H1 (cell line): Measurements from ENCODE around the gene ALOX5AP. TPM values are rescaled to one million over a fixed set of nuclear protein-coding genes. Genes with fewer than 3 reads are reported as not detected.

Experiments
- CTCF ChIA-PET: fragments of 300-600 bp; sonication (Branson Sonifier 250); formaldehyde crosslinking; loops from one replicate; lab custom pipeline; 2021; ENCODE audit not compliant: partially characterized antibody; lab: Charles Lee
- POLR2A ChIA-PET: fragments of 300-600 bp; sonication (Branson Sonifier 250); formaldehyde crosslinking; loops from one replicate; lab custom pipeline; 2021; ENCODE audit warnings: inconsistent platforms; ENCODE audit not compliant: partially characterized antibody; lab: Charles Lee
- DNase-seq, 2 experiments: peaks; one replicate each; pipeline versions ENCODE4 v3.0.0 to v3.0.0-alpha.2; 2010 to 2022; ENCODE audit warnings: low spot score in 2 of 2, low read depth in 1 of 2, mixed read lengths in 1 of 2
- FAIRE-seq: peaks from 2 replicates; lab custom pipeline; 2011; peaks lifted over from hg19 to GRCh38; lab: Jason Lieb, UNC
- H2AFZ ChIP-seq: 2 replicates; pipeline ENCODE4 v1.8.1; 2012; ENCODE audit warnings: low read length, inconsistent platforms
- H2AK5ac ChIP-seq: 2 replicates; pipeline ENCODE4 v1.6.1; 2013; ENCODE audit warnings: low read depth, low read length
- H2BK120ac ChIP-seq: replicated peaks from 2 replicates; pipeline ENCODE3; 2013; ENCODE audit warnings: low read depth, low read length, inconsistent platforms
- H2BK12ac ChIP-seq: 2 replicates; pipeline ENCODE4 v1.6.1; 2013; ENCODE audit warnings: low read depth, low read length
- H2BK15ac ChIP-seq: 2 replicates; pipeline ENCODE4 v1.6.1; 2013; ENCODE audit warnings: low read length
- H2BK20ac ChIP-seq: 2 replicates; pipeline ENCODE4 v1.6.1; 2013; ENCODE audit warnings: low read length
- H2BK5ac ChIP-seq: 2 replicates; pipeline ENCODE4 v1.6.1; 2013; ENCODE audit warnings: low read depth, low read length
- H3K14ac ChIP-seq: 2 replicates; pipeline ENCODE4 v1.6.1; 2013; ENCODE audit warnings: inconsistent platforms; ENCODE audit not compliant: insufficient read length
- H3K18ac ChIP-seq: 2 replicates; pipeline ENCODE4 v1.6.1; 2013; ENCODE audit warnings: low read length; ENCODE audit errors: extremely low read depth
- H3K23ac ChIP-seq: 2 replicates; pipeline ENCODE4 v1.6.1; 2013; ENCODE audit warnings: inconsistent platforms; ENCODE audit not compliant: insufficient read length
- H3K23me2 ChIP-seq: 2 replicates; pipeline ENCODE4 v1.6.1; 2013; ENCODE audit warnings: low read depth, low read length
- H3K27ac ChIP-seq: 2 replicates; pipeline ENCODE4 v1.6.1; 2011; ENCODE audit warnings: low read depth, low read length, inconsistent platforms
- H3K27me3 ChIP-seq, 4 experiments: replicated peaks in 1 of 4; 1 replicate in 1 of 4; 2 replicates in 3 of 4; pipeline versions ENCODE4 v1.6.1 to v1.8.1; 2011 to 2013; ENCODE audit warnings: low read length in 3 of 4, mild to moderate bottlenecking in 3 of 4, inconsistent platforms in 2 of 4, mixed read lengths in 2 of 4, moderate library complexity in 1 of 4; ENCODE audit not compliant: control insufficient read depth in 3 of 4, insufficient read depth in 3 of 4; ENCODE audit errors: extremely low read depth in 1 of 4
- H3K36me3 ChIP-seq, 4 experiments: 2 replicates each; pipeline versions ENCODE4 v1.6.1 to v1.8.1; 2011 to 2013; ENCODE audit warnings: mild to moderate bottlenecking in 4 of 4, low read length in 3 of 4, moderate library complexity in 2 of 4, control low read depth in 1 of 4, inconsistent platforms in 1 of 4; ENCODE audit not compliant: insufficient read depth in 4 of 4, control insufficient read depth in 2 of 4
- H3K4ac ChIP-seq: replicated peaks from 2 replicates; pipeline ENCODE3; 2013; ENCODE audit warnings: low read length, low read depth, mixed read lengths, inconsistent platforms; ENCODE audit not compliant: insufficient read length
- H3K4me1 ChIP-seq, 4 experiments: replicated peaks in 1 of 4; 1 replicate in 1 of 4; 2 replicates in 3 of 4; pipeline versions ENCODE4 v1.6.1 to v1.8.1; 2011 to 2013; ENCODE audit warnings: low read length in 3 of 4, inconsistent platforms in 2 of 4, mixed read lengths in 1 of 4; ENCODE audit not compliant: insufficient read depth in 4 of 4, control insufficient read depth in 3 of 4
- H3K4me2 ChIP-seq, 2 experiments: 2 replicates each; pipeline versions ENCODE4 v1.6.1 to v1.8.1; 2011 to 2013; ENCODE audit warnings: low read depth in 2 of 2, low read length in 2 of 2, control low read depth in 1 of 2, inconsistent platforms in 1 of 2, mild to moderate bottlenecking in 1 of 2; ENCODE audit not compliant: insufficient read depth in 1 of 2
- H3K4me3 ChIP-seq, 4 experiments: fragments of 200-600, 300-600 bp in 1 of 4; sonication (generic), shearing (Covaris generic), sonication (Bioruptor Twin) in 1 of 4; 2 replicates each; pipeline versions ENCODE4 v1.5.1 to v1.8.1; 2011 to 2016; ENCODE audit warnings: low read length in 4 of 4, low read depth in 3 of 4, control low read depth in 2 of 4, inconsistent platforms in 2 of 4, mild to moderate bottlenecking in 2 of 4, mixed read lengths in 1 of 4, moderate library complexity in 1 of 4; ENCODE audit not compliant: insufficient read depth in 2 of 4; ENCODE audit errors: extremely low read depth in 1 of 4
- H3K56ac ChIP-seq: replicated peaks from 2 replicates; pipeline ENCODE3; 2013; ENCODE audit warnings: low read depth, mild to moderate bottlenecking, mixed read lengths, low read length, inconsistent platforms; ENCODE audit not compliant: insufficient read length
- H3K79me1 ChIP-seq: 2 replicates; pipeline ENCODE4 v1.6.1; 2013; ENCODE audit warnings: low read depth, low read length, control low read depth
- H3K79me2 ChIP-seq, 2 experiments: 2 replicates each; pipeline versions ENCODE4 v1.6.1 to v1.8.1; 2012 to 2013; ENCODE audit warnings: low read length in 2 of 2, mild to moderate bottlenecking in 2 of 2, inconsistent platforms in 1 of 2; ENCODE audit not compliant: insufficient read depth in 2 of 2, control insufficient read depth in 1 of 2
- H3K9ac ChIP-seq, 4 experiments: replicated peaks in 1 of 4; 1 replicate in 1 of 4; 2 replicates in 3 of 4; pipeline versions ENCODE4 v1.6.1 to v1.8.1; 2011 to 2013; ENCODE audit warnings: low read depth in 3 of 4, low read length in 3 of 4, control low read depth in 2 of 4, mild to moderate bottlenecking in 2 of 4, moderate library complexity in 2 of 4, inconsistent platforms in 1 of 4; ENCODE audit errors: extremely low read depth in 1 of 4
- H3K9me3 ChIP-seq, 2 experiments: 2 replicates each; pipeline versions ENCODE4 v1.6.1 to v1.8.1; 2012 to 2013; ENCODE audit warnings: mild to moderate bottlenecking in 2 of 2, moderate library complexity in 2 of 2, control low read depth in 1 of 2, inconsistent platforms in 1 of 2, low read depth in 1 of 2, low read length in 1 of 2, mixed read lengths in 1 of 2; ENCODE audit not compliant: insufficient read depth in 2 of 2
- H4K20me1 ChIP-seq, 2 experiments: replicated peaks in 1 of 2; 2 replicates each; pipeline versions ENCODE3 to v1.8.1; 2011 to 2013; ENCODE audit warnings: inconsistent platforms in 2 of 2, low read length in 2 of 2, mild to moderate bottlenecking in 1 of 2; ENCODE audit not compliant: insufficient read depth in 2 of 2, control insufficient read depth in 1 of 2
- H4K5ac ChIP-seq: 2 replicates; pipeline ENCODE4 v1.6.1; 2013; ENCODE audit warnings: low read length, low read depth, mixed read lengths, inconsistent platforms; ENCODE audit not compliant: insufficient read length
- H4K8ac ChIP-seq: 2 replicates; pipeline ENCODE4 v1.8.0; 2013; ENCODE audit warnings: mild to moderate bottlenecking, moderate library complexity, low read length, inconsistent platforms; ENCODE audit not compliant: insufficient read depth; ENCODE audit errors: extremely low read depth
- H4K91ac ChIP-seq: replicated peaks from 2 replicates; pipeline ENCODE3; 2013; ENCODE audit warnings: low read length, mixed read lengths, inconsistent platforms; ENCODE audit not compliant: insufficient read length
- ASH2L ChIP-seq: fragments of 200-600, 300-600 bp; sonication (generic); IDR thresholded peaks from one replicate; pipeline ENCODE4 v1.7.1; 2017; ENCODE audit warnings: low read length
- MAFK ChIP-seq: IDR thresholded peaks from 2 replicates; pipeline ENCODE4 v1.6.1; 2012; ENCODE audit warnings: low read depth, mild to moderate bottlenecking, improper control_type of control experiment, low read length
- NRF1 ChIP-seq: IDR thresholded peaks from 2 replicates; pipeline ENCODE4 v1.6.1; 2011; ENCODE audit warnings: mild to moderate bottlenecking, low read depth, low read length, improper control_type of control experiment
- RAD21 ChIP-seq, 2 experiments: IDR thresholded peaks in 1 of 2; conservative IDR thresholded peaks in 1 of 2; 2 replicates each; pipeline ENCODE4 v1.6.1; 2011; ENCODE audit warnings: low read depth in 2 of 2, low read length in 2 of 2, improper control_type of control experiment in 1 of 2, inconsistent platforms in 1 of 2, mild to moderate bottlenecking in 1 of 2, moderate library complexity in 1 of 2
- TBP ChIP-seq: IDR thresholded peaks from 2 replicates; pipeline ENCODE4 v1.6.1; 2011; ENCODE audit warnings: low read depth, low read length, improper control_type of control experiment
- WGBS, 2 experiments: shearing (Covaris generic) in 1 of 2; methylation state at CpG; one replicate each; pipeline versions ENCODE4 v1.1.6 to v1.1.7; 2013 to 2015; ENCODE audit warnings: low lambda C conversion rate in 2 of 2, mixed read lengths in 2 of 2, inconsistent platforms in 1 of 2, low coverage in 1 of 2, missing lambda C conversion rate in 1 of 2; ENCODE audit not compliant: insufficient replicate concordance in 2 of 2, insufficient coverage in 1 of 2, insufficient read length in 1 of 2; ENCODE audit errors: extremely low coverage in 1 of 2, missing lambda C conversion rate in 1 of 2; 5-methylcytosine and 5-hydroxymethylcytosine counted together
- polyA plus RNA-seq, 7 experiments: library from polyadenylated mRNA; depleted of rRNA in 3 of 7; stranded (reverse) in 5 of 7; unstranded in 2 of 7; fragments of >200 nt in 5 of 7; fragments of 200-250 nt in 2 of 7; gene quantifications; 1 replicate in 5 of 7; 2 replicates in 1 of 7; 4 replicates in 1 of 7; pipeline versions ENCODE4 v1.2.1 to v1.2.3, GENCODE V29; 2011 to 2013; ENCODE audit warnings: missing spikeins in 2 of 7, mixed read lengths in 2 of 7
- total RNA-seq: library from RNA; stranded (reverse); fragmentation: NEBNext Ultra II Directional; extraction: Animal tissue kit (Norgen Biotek cat#: 25700); gene quantifications from 2 replicates; pipeline ENCODE4 v1.2.1, GENCODE V29; 2021
- TF ChIP-seq, protein P1 (sequence below): IDR thresholded peaks from 2 replicates; pipeline ENCODE4 v1.6.1; 2012; ENCODE audit warnings: low read length, inconsistent platforms

Gene ALOX5AP
- total and polyA plus RNA-seq, 2 of the 8 experiments (the other 6 are each of a cell fraction or from before 2014, with no cell fraction given) = not detected

DNA sequence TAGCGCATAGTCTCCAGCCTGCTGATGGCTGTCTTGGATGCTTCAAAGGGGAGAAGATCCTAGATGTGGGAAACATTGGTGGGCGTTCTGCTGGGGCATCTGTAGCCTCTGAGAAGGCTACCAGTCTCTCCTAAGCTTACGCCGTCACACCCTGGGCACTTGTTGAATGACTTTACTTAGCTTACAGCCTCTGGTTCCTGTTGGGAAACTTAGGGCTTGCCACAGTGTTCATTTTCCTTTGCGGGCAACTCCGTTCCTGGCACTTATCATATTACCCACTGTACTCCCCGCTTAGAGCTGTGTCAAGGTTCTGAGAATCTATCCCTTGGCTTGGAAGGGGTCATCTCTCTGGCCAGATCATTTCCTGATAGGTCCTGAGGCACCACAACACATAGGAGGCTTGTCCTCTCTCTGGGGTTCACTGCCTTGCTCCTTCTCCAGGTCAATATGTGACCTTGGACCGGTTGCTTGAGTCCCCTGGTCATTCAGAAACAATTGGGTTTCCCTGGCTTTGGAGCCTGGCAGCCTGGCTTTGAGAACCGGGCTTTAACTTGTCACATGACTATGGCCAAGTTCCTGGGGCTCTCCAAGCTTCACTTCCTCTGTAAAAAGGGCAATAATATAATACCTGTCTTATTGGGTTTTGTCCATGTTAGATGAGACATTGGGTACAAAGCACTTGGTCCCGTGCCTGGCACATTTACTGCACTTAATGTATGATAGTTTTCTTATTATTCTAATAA, 20.5 kb upstream of the ALOX5AP start:
- Histone ChIP-seq H3K4me1 (no peaks in the 10 kb centered on the region), H4K8ac (no peak overlapping the region), H3K4ac (no peak overlapping the region), H4K20me1 (no peaks in the 10 kb centered on the region), H4K91ac (no peak overlapping the region), H3K56ac (no peak overlapping the region), H3K4me2 (no peak overlapping the region), H2AFZ (no peak overlapping the region), H3K79me2 (no peaks in the 10 kb centered on the region), H3K9ac (no peak overlapping the region), H2BK15ac (no peak overlapping the region), H2BK5ac (no peak overlapping the region), H2BK12ac (no peak overlapping the region), H3K18ac (no peak overlapping the region), H2BK120ac (no peak overlapping the region), H4K5ac (no peak overlapping the region), H3K27me3 (no peaks in the 10 kb centered on the region), H2AK5ac (no peak overlapping the region), H3K23ac (no peak overlapping the region), H3K9me3 (no peaks in the 10 kb centered on the region), H3K79me1 (no peaks in the 10 kb centered on the region), H3K36me3 (no peaks in the 10 kb centered on the region), H3K23me2 (no peaks in the 10 kb centered on the region), H3K27ac (no peak overlapping the region), H2BK20ac (no peak overlapping the region), H3K14ac (no peak overlapping the region), H3K4me3 (no peak overlapping the region)
- no peak for DNase-seq
- ChIA-PET POLR2A (no interaction called here), CTCF (interaction anchor here (0.8 to 1.7 kb wide), 2 partner anchors 8 to 78 kb away, joined by 3 to 8 read pairs; no protein-coding TSS in a partner anchor)
- no peak for FAIRE-seq
- WGBS, 2 experiments = 86% methylated on average over 9 of the region's 10 CpGs; no CpG with 5 or more reads in 1 of the 2 experiments
- TF ChIP-seq MAFK (no peak), ASH2L (no peak), TBP (no peak), RAD21 (IDR thresholded peaks at IDR 0.05 in 1 of 2, conservative IDR thresholded peaks at IDR 0.05 in 1 of 2; ENCODE audit: low read depth in 2 of 2, low read length in 2 of 2) (no peak), NRF1 (no peak)
- TF ChIP-seq, protein P1, sequence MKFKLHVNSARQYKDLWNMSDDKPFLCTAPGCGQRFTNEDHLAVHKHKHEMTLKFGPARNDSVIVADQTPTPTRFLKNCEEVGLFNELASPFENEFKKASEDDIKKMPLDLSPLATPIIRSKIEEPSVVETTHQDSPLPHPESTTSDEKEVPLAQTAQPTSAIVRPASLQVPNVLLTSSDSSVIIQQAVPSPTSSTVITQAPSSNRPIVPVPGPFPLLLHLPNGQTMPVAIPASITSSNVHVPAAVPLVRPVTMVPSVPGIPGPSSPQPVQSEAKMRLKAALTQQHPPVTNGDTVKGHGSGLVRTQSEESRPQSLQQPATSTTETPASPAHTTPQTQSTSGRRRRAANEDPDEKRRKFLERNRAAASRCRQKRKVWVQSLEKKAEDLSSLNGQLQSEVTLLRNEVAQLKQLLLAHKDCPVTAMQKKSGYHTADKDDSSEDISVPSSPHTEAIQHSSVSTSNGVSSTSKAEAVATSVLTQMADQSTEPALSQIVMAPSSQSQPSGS = no peak
